Central memory CD8-positive, alpha-beta T cell (primary cell): ENCODE results near the gene LAMB3.

Experiments used
- ATAC-seq: fragments of 150-1000 bp; cut with Tn5 transposase; replicated peaks from 2 replicates; pipeline ENCODE4 v1.10.0; 2022; ENCODE audit warnings: mild to moderate bottlenecking, moderate FRiP score, moderate number of reproducible peaks; ENCODE audit not compliant: poor library complexity, severe bottlenecking; ENCODE audit errors: extremely low read depth
- DNase-seq, 2 donors: peaks; one replicate each; pipeline ENCODE4 v3.0.0; 2021; ENCODE audit warnings: low spot score in 2 of 2
- H3K27ac Mint-ChIP-seq: one replicate; pipeline ENCODE4 v1.8.0; 2022; ENCODE audit warnings: low read depth, mild to moderate bottlenecking, moderate library complexity, mixed read lengths
- H3K27me3 Mint-ChIP-seq: one replicate; pipeline ENCODE4 v1.8.0; 2022; ENCODE audit warnings: mixed read lengths
- H3K36me3 Mint-ChIP-seq: one replicate; pipeline ENCODE4 v1.8.0; 2022; ENCODE audit warnings: mild to moderate bottlenecking, moderate library complexity, mixed read lengths; ENCODE audit not compliant: insufficient read depth
- H3K4me1 Mint-ChIP-seq: one replicate; pipeline ENCODE4 v1.8.0; 2022; ENCODE audit warnings: mixed read lengths
- H3K4me3 Mint-ChIP-seq: one replicate; pipeline ENCODE4 v1.8.0; 2022; ENCODE audit warnings: mild to moderate bottlenecking, moderate library complexity, mixed read lengths
- H3K9me3 Mint-ChIP-seq: one replicate; pipeline ENCODE4 v1.8.0; 2022; ENCODE audit warnings: mixed read lengths

LAMB3 gene

DNA sequence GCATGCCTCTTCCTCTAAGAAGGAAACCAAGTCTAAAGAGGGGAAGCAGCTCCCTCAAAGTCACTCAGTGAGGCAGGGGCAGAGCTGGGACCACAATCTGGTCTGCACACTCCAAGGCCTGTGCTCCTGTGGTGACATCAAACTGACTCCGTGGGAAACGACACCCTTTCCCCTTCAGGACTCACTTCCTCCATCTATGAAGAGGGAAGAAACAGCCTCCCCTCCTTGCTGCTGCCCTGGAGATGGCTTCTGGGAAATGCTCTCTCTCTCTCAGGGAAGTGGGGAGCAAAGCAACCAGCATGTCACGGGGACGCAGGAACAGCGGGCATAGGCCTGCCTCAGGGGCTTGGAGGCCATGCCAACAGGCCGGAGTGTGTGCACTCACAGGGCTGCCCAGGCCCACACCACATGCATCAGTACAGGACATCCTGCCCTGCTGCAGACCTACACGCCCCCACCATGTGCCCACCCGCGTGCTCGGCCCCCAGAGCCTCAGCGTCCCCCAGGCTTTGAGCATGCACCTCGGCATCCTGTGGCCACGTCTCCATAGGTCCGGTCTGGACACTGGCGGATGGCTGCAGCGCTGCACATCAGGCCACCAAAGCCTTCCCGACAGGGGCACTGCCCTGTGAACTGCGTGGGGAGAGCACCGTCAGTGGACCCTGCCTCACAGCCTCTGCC is 25.7 kb downstream of the LAMB3 start:
- Mint-ChIP-seq H3K27ac (no peak overlapping the region), H3K36me3 (peaks cover 2% of the 10 kb centered on the region), H3K27me3 (no peaks in the 10 kb centered on the region), H3K4me1 (no peaks in the 10 kb centered on the region), H3K4me3 (no peak overlapping the region), H3K9me3 (no peaks in the 10 kb centered on the region)
- ATAC-seq (peak; percentile 31), DNase-seq (no peak)

- Mint-ChIP-seq H3K36me3 (peaks cover 2% of the 10 kb centered on the region), H3K4me1 (no peaks in the 10 kb centered on the region), H3K27me3 (no peaks in the 10 kb centered on the region), H3K4me3 (no peak overlapping the region), H3K27ac (no peak overlapping the region), H3K9me3 (no peaks in the 10 kb centered on the region)
- ATAC-seq (no peak), DNase-seq (no peak)
Observed at GRCh38 chr1:209625791-209626285, 26.4 kb downstream of the LAMB3 start.

- Mint-ChIP-seq H3K36me3 (peaks cover 2% of the 10 kb centered on the region), H3K4me3 (no peak overlapping the region), H3K27ac (no peak overlapping the region), H3K4me1 (no peaks in the 10 kb centered on the region), H3K9me3 (no peaks in the 10 kb centered on the region), H3K27me3 (no peaks in the 10 kb centered on the region)
- no peak for DNase-seq
- ATAC-seq: no peak
Observed at GRCh38 chr1:209624558-209625549, 27.4 kb downstream of the LAMB3 start.

DNA sequence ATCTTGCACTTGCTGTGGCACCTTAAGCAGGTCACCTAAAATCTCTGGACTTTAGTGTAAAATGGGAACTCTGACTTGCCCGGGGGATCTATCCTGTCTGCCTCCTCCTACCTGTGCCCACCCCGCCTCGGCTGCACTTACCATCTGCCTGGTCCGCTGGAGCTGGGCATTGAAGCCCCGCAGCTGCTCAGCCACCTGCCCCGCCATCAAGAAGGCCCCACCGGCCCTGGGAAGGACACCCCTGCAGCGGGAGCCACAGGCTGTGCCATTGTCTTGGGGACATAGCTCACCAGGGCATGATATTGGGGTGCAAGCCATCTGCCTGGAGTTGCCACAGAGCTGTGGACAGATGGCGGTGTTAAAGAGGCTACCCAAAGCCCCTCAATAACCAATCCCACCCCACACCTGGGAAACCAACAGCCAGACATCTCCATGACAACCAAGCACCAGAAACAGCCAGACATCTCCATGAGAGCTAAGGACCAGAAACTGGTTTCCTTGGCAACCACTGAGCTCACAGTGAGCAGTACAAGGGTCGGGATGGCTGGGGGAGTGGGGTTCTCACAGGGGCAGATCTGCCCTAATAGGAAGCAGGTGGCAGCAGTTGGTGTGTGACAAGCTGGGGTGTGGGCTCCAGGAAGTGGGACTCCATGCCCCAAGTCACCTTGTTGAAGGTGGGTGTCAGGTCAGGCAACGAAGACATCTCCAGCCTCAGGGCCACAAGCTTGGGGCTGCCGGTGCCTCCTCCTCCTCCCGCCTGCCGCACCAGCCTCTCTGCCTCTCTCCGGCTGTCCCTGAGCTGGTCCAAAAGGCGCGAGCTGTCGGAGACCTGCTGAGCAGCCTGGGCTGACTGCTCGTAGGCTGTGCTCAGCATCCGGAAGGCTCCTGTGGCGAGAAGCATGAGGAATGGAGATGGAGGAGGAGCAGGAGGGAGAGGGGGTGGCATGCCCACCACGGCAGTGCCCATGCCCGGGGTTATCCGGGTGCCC is 29.1 kb downstream of the LAMB3 start:
- Mint-ChIP-seq H3K27me3 (no peaks in the 10 kb centered on the region), H3K36me3 (peaks cover 2% of the 10 kb centered on the region), H3K4me1 (peaks cover 9% of the 10 kb centered on the region), H3K27ac (no peak overlapping the region), H3K4me3 (no peak overlapping the region), H3K9me3 (no peaks in the 10 kb centered on the region)
- DNase-seq (no peak), ATAC-seq (no peak)

- Mint-ChIP-seq H3K27me3 (no peaks in the 10 kb centered on the region), H3K4me3 (no peak overlapping the region), H3K4me1 (peaks cover 9% of the 10 kb centered on the region), H3K9me3 (no peaks in the 10 kb centered on the region), H3K27ac (no peak overlapping the region), H3K36me3 (peaks cover 2% of the 10 kb centered on the region)
- no peak for ATAC-seq
- no peak for DNase-seq
Observed at GRCh38 chr1:209621741-209622655, 30.2 kb downstream of the LAMB3 start.

- no peak for DNase-seq
- ATAC-seq: no peak
- Mint-ChIP-seq H3K27me3 (peaks cover 5% of the 10 kb centered on the region), H3K27ac (no peak overlapping the region), H3K4me3 (no peak overlapping the region), H3K36me3 (peaks cover 2% of the 10 kb centered on the region), H3K4me1 (peaks cover 9% of the 10 kb centered on the region), H3K9me3 (no peaks in the 10 kb centered on the region)
Observed at GRCh38 chr1:209621286-209621685, 30.9 kb downstream of the LAMB3 start.

DNA sequence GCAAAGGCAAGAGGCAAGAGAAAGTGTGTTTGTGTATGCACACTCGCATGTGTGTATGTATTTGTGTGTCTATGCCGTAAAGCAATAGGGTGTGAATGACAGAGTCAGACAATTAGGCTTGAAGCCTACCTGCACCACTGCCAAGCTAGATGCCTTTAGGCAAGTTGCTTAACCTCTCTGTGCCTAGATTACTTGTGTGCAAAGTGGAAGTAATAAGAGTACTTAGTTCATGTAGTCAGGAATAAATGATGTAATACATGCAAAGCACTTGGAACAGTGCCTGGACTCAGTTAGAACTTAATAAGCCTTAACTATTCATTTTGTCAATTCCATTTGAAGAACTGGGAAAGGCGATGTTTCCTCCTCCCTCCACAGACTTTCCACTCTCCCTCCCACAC is 31.7 kb downstream of the LAMB3 start:
- peaks cover 9% of the 10 kb centered on the region for H3K4me1 Mint-ChIP-seq
- no peak for ATAC-seq
- DNase-seq: no peak
- no peak overlapping the region for H3K4me3 Mint-ChIP-seq
- peaks cover 7% of the 10 kb centered on the region for H3K27me3 Mint-ChIP-seq
- peaks cover 2% of the 10 kb centered on the region for H3K36me3 Mint-ChIP-seq
- no peaks in the 10 kb centered on the region for H3K9me3 Mint-ChIP-seq
- H3K27ac Mint-ChIP-seq: no peak overlapping the region

DNA sequence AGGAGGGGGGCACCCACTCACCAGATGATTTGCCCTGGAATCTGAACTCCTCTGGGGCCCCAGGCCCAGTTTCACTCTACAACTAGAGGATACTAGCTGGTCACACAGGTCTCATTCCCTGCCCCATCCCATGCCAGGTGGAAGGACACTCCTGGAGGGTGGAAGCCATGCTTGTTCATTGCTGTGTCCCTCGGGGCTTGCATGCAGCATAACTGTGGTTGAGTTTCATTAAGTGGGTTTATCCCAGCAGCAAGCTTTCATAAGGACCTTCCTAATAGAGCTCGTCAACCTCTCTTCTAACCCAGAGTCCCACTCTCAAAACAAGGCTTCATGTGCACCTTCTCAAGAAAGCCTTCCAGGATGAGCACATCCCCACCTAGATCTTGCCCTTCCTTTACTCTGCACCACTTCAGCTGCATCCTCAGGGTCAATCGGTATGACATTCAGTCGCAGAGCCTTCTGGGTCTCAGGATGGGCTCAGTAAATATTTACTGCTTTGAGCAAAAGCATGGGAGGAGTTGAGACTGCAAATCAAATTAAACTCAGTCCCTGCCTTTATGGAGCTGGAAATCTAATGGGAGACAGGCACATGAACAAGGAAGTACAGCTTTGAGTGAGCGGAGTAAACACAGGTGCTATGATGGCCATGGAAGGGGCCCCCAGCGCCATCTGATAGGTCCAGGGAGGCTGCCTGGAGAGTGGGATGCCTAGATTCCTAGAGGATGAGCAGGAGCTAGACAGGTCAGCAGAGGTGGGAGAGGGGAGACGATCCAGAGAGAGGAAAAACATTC is 32.3 kb downstream of the LAMB3 start:
- Mint-ChIP-seq H3K36me3 (peaks cover 2% of the 10 kb centered on the region), H3K27ac (no peak overlapping the region), H3K4me3 (no peak overlapping the region), H3K4me1 (peaks cover 9% of the 10 kb centered on the region), H3K27me3 (peaks cover 7% of the 10 kb centered on the region), H3K9me3 (no peaks in the 10 kb centered on the region)
- ATAC-seq (no peak), DNase-seq (no peak)

- H3K27ac Mint-ChIP-seq: no peak overlapping the region
- peaks cover 9% of the 10 kb centered on the region for H3K4me1 Mint-ChIP-seq
- ATAC-seq (peak; percentile 54), DNase-seq (no peak)
- peaks cover 7% of the 10 kb centered on the region for H3K27me3 Mint-ChIP-seq
- H3K4me3 Mint-ChIP-seq: no peak overlapping the region
- no peaks in the 10 kb centered on the region for H3K9me3 Mint-ChIP-seq
- H3K36me3 Mint-ChIP-seq: peaks cover 2% of the 10 kb centered on the region
Observed at GRCh38 chr1:209618756-209619420, 33.3 kb downstream of the LAMB3 start.

DNA sequence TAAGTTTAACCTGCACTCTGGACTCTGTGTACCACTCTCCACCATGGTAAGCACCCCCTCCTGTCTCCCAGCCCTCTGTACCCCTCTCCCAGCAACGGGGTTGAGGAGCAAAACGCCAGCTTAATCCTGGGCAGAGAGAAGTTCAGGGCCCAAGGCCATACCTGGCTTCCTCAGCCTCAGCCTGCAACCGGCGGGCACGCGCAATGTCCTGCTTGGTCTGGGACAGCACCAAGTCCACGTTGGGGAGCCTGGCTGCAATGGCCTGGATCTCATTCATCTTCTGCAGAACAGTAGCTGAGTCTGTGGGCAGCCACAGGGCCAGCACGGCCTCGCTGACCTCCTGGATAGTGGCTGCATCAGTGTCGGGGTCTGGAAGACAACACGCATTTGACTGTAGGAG is 33.9 kb downstream of the LAMB3 start:
- H3K4me1 Mint-ChIP-seq: peaks cover 9% of the 10 kb centered on the region
- H3K9me3 Mint-ChIP-seq: no peaks in the 10 kb centered on the region
- peaks cover 3% of the 10 kb centered on the region for H3K36me3 Mint-ChIP-seq
- peaks cover 7% of the 10 kb centered on the region for H3K27me3 Mint-ChIP-seq
- no peak for ATAC-seq
- DNase-seq: no peak
- no peak overlapping the region for H3K4me3 Mint-ChIP-seq
- no peak overlapping the region for H3K27ac Mint-ChIP-seq
